Measurements from ENCODE around the gene CENPT.

CENPT gene

DNA sequence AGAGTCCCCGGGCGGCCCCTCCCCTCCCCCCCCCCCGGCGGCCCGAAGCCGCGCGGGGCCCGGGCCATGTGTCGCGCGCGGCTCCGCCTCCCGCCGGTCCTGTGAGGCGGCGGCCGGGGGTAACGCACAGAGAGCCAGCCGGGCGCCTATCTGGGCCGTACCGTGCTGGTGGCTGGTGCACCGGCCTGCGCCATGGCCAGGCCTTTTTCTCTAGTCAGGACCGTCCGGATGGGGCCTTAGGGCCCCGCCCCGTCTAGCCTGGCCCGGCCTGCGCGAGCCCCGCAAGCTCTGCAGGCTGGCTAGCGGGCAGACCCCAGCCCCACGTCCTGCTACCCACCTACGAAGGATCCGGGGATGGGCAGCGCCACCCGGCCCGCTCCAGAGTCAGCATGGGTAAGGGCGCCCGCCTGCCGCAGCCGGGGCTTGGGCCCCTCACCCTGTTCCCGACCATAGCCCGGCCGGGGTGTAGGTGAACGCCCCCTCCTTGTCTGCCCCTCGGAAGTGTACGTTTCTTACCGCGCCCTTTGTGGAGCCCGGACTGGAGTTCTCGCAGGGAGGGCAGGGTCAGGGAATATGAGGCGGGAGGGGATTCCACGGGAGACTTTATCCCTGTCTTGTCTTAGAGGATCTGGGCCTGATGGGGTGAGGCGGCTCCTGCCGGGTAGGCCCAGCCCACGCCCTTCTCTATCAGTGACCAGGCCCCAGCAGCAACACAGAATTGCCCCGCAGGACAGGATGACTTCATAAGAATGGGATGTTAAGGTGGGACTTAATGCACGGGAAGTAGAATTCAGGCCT, at the start of gene CENPT:
CENPT (minus strand) TSS at position 630 of the 798 bp plus-strand sequence. CDS start 13,834 bp downstream, outside the sequence.
- no peak for TF ChIP-seq ZFX (IDR thresholded peaks at IDR 0.05; ENCODE audit: borderline replicate concordance)
- TF ChIP-seq, protein P1, sequence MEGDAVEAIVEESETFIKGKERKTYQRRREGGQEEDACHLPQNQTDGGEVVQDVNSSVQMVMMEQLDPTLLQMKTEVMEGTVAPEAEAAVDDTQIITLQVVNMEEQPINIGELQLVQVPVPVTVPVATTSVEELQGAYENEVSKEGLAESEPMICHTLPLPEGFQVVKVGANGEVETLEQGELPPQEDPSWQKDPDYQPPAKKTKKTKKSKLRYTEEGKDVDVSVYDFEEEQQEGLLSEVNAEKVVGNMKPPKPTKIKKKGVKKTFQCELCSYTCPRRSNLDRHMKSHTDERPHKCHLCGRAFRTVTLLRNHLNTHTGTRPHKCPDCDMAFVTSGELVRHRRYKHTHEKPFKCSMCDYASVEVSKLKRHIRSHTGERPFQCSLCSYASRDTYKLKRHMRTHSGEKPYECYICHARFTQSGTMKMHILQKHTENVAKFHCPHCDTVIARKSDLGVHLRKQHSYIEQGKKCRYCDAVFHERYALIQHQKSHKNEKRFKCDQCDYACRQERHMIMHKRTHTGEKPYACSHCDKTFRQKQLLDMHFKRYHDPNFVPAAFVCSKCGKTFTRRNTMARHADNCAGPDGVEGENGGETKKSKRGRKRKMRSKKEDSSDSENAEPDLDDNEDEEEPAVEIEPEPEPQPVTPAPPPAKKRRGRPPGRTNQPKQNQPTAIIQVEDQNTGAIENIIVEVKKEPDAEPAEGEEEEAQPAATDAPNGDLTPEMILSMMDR (IDR thresholded peaks at IDR 0.05) = no peak
- peak within 1 kb of the TSS; percentile 91 for H3K27ac ChIP-seq

GRCh38 chr16:67897231-67897630, 49.7 kb upstream of the CENPT start:
- no peak overlapping the region for H3K27ac ChIP-seq
- TF ChIP-seq ZFX (IDR thresholded peaks at IDR 0.05; ENCODE audit: borderline replicate concordance) = no peak
- TF ChIP-seq, protein P1 (IDR thresholded peaks at IDR 0.05) = no peak

DNA sequence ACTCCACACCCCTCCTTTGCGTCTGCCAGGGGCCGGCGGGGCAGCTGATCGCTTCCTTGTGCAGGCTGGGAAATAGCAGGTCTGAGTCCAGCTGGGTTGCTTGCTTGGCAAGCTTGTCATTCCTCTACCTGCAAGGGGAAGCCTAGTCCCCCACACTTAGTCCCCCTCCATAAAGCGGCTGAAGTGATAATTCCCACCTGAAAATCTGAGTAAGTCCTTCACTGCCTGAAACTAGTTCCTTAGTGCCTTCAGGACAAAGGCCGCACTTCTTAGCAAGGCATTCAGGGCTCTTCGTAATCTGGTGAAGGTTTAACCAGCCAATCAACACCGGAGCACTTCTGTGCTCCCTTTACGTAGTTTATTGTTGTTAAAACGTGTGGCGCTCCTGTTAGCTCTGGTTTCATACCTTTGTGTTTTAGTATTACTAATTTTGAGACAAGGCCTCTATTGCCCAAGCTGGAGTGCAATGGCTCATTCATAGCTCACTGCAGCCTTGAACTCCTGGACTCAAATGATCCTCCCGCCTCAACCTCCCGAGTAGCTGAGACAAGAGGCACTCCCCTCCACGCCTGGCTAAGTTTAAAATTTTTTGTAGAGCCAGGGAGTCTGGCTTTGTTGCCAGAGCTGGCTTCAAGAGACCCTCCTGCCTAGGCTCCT, 46.4 kb upstream of the CENPT start:
- peak overlapping the region; percentile 78 for H3K27ac ChIP-seq
- no peak for TF ChIP-seq ZFX (IDR thresholded peaks at IDR 0.05; ENCODE audit: borderline replicate concordance)
- TF ChIP-seq, protein P1 (IDR thresholded peaks at IDR 0.05) = no peak

DNA sequence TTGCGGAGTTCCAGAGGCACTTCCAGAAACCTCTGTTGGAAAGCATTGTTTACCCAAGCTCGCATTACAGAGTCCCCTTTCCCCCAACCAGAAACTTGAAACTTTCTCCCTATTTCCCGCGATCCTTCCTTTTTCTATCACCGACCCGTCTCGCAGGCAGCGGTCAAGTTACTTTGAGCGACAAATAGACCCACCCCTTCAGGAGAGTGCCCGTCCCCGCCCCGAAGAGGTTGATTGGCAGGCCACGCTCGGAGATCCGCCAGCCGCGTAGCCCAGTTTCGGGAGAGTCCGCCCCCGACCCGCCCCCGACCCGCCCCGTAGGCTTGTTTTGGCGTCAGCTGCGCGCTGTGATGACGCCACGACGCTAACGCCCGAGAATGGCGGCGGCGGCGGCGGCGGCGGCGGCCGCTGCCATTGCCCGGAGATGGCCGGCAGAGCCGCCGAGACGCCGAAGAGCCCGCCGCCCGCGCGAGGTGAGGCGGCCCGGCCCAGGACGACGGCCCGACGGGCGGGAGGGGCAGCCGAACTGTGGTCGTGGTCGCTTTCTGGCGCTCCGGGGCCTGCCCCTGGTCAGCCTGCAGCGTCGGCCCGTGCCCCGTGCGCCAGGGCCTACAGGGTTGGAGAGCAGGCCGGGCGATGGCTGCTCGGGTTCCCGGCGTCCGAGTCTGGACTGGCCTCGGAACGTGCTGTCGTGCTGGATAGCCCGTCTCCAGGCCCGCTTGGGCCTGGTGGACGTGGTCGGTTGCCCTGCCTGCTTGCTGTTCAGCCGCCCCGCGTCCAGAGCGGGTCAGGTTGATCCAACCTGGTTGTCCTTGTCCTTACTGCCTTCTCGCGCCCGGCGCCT, 45.6 kb upstream of the CENPT start, which contains the start of gene PSKH1:
PSKH1 (plus strand) TSS at position 356 of the 844 bp plus-strand sequence. CDS start 15,496 bp downstream, outside the sequence.
- TF ChIP-seq, protein P1 (IDR thresholded peaks at IDR 0.05) = no peak
- no peak for TF ChIP-seq ZFX (IDR thresholded peaks at IDR 0.05; ENCODE audit: borderline replicate concordance)

DNA sequence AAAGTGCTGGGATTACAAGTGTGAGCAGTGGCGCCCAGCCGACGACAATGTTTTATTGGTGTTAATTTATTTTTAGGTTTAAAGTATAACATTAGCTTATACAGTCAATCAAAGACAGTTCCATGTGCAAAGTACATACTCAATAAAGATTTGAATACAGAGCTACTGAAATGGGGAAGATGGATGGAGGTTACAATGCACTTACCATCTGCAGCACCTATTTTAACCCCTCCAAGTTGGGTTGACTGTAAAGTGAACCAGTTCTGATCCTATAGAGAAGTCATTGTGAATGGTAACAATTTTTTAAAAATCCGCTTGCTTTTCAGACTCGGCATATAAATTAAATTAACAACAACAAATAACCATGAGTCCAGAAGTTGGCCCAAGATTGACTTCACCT, 44.9 kb upstream of the CENPT start:
- peak overlapping the region; percentile 78 for H3K27ac ChIP-seq
- TF ChIP-seq ZFX (IDR thresholded peaks at IDR 0.05; ENCODE audit: borderline replicate concordance) = no peak
- TF ChIP-seq, protein P1 (IDR thresholded peaks at IDR 0.05) = no peak

More for the DNA sequence above, 45.6 kb upstream of the CENPT start, which contains the start of gene PSKH1:
- peak within 1 kb of the TSS; percentile 78 for H3K27ac ChIP-seq

DNA sequence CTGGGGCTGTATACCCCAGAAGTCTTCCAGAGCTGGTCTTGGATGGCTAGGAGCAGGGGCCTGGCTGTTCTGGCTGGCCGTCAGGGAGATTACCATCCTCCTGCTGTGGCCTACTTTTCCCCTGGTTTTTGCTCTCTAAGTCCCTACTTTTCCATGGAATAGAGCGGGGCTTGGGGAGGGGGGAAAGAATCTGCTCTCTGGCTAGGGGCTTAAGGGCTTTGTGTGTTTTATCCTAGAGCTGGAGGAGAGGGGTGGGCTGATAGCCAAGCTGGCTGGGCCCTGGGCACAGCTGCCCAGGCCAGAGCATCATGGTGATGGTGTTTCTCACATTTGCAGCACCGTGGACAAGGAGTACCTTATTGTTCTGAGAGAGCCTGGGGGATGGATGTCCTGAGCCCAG, 40.8 kb upstream of the CENPT start:
- H3K27ac ChIP-seq = no peak overlapping the region

More for the DNA sequence above, 40.8 kb upstream of the CENPT start:
- TF ChIP-seq ZFX (IDR thresholded peaks at IDR 0.05; ENCODE audit: borderline replicate concordance) = no peak
- TF ChIP-seq, protein P1 (IDR thresholded peaks at IDR 0.05) = no peak
